Thyroid gland (tissue), 4 donors: ENCODE measurements around the gene ELFN1. TPM values are rescaled to one million over a fixed set of nuclear protein-coding genes. Genes with fewer than 3 reads are reported as not detected.

ENCODE experiments used
- DNase-seq, 2 donors: peaks; one replicate each; pipeline ENCODE4 v3.0.0-alpha.2; 2019
- H3K27ac ChIP-seq, 3 donors: fragments of 200-600 bp; sonication (generic); 1 replicate in 2 of 3; 2 replicates in 1 of 3; pipeline ENCODE4 v1.5.1; 2016 to 2019; ENCODE audit warnings: mild to moderate bottlenecking in 1 of 3, moderate library complexity in 1 of 3
- H3K27me3 ChIP-seq: fragments of 200-600 bp; sonication (generic); one replicate; pipeline ENCODE4 v1.5.1; 2019
- H3K36me3 ChIP-seq, 2 donors: fragments of 200-600 bp; sonication (generic); one replicate each; pipeline ENCODE4 v1.5.1; 2016 to 2019
- H3K4me1 ChIP-seq, 2 donors: fragments of 200-600 bp; sonication (generic); one replicate each; pipeline ENCODE4 v1.5.1; 2017 to 2019
- H3K4me3 ChIP-seq, 3 donors: fragments of 200-600 bp; sonication (generic); replicated peaks in 1 of 3; 1 replicate in 2 of 3; 2 replicates in 1 of 3; pipeline ENCODE4 v1.5.1; 2016; ENCODE audit warnings: mild to moderate bottlenecking in 1 of 3
- H3K9me3 ChIP-seq: fragments of 200-600 bp; sonication (generic); one replicate; pipeline ENCODE4 v1.5.1; 2017
- POLR2A ChIP-seq, 2 donors: fragments of 450-650 bp; IDR thresholded peaks; one replicate each; pipeline ENCODE4 v1.6.1; 2017; ENCODE audit warnings: antibody characterized with exemption in 2 of 2, mild to moderate bottlenecking in 2 of 2, moderate library complexity in 1 of 2
- WGBS, 2 donors: methylation state at CpG; one replicate each; pipeline ENCODE4 v1.1.5; 2017; 5-methylcytosine and 5-hydroxymethylcytosine counted together
- intact Hi-C: fragments of 100-400 bp; cut with DNase I; formaldehyde crosslinking; loops from one replicate; pipeline ENCODE4 v1.15.1; 2023
- total RNA-seq, 4 donors: library from RNA; depleted of rRNA; stranded (reverse); fragments of >200 nt; gene quantifications; one replicate each; pipeline ENCODE4 v1.2.3, GENCODE V29; 2016
- TF ChIP-seq, protein P1 (sequence below), 6 experiments: fragments of 200-600 bp in 3 of 6; fragments of 450-650 bp in 3 of 6; sonication (generic) in 3 of 6; IDR thresholded peaks; one replicate each; pipeline ENCODE4 v1.5.1; 2016 to 2019; ENCODE audit warnings: antibody characterized with exemption in 6 of 6, mild to moderate bottlenecking in 2 of 6, inconsistent platforms in 1 of 6, moderate library complexity in 1 of 6

Gene ELFN1
- total RNA-seq, result under 1 TPM; 0.11 to 0.96 (median 0.54) TPM

DNA sequence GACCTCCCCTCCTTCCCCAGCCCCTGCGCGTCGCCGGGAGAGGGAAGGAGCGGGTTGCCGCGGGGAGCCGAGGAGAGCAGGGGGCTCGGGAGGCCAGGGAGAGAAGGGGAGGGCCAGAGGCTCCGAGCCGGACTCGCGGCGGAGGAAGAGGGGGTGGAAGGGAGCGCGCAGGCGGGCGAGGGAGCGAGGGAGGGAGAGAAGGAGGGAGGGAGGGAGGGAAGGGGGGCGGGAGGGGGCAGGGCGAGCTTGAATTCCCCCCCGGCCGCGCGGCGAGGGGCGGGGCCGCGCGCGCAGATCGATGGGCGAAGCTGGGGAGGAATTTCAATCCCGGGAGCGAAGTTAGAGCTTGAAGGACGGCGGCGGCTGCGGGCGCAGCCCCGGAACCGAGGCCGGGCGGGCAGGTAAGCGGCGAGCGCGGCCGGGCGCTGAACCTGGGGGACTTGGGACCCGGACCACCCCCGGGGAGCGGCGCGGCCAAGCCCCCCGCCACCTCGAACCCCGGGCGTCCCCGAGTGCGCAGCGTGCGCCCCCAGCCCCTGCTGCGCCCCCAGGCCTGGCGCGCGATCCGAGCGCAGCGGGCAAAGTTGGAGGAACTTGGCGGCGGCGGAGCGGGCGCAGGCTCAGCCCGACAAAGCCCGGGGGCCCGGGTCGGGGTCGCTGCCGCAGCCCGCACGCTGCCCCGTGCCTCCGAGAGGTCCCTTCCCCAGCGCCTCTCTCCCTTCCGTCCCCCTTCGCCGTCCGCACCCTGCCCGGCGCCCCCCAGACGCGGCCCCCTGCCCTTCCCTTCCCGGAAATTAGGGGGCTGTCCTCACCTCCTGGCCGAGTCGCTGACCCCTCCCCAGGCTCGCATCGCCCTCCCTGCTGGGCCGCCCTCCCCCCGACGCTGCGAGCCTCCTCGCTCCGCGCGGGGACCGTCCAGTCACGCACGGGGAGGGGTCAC, at the start of gene ELFN1:
TSS of gene ELFN1 (plus strand) at position 324 of the 940 bp plus-strand sequence. CDS start 74,320 bp downstream, outside the sequence.
- no peaks in the 10 kb centered on the region for H3K9me3 ChIP-seq
- peaks cover 27% of the 10 kb centered on the region for H3K27me3 ChIP-seq
- DNase-seq, result no peak
- no peak within 1 kb of the TSS for H3K27ac ChIP-seq
- 2 to 5% methylated on average over 40 to 44 of the region's 110 CpGs for WGBS, 2 donors
- H3K4me3 ChIP-seq, result peak within 1 kb of the TSS in 1 of 3 donors; percentile 14
- H3K4me1 ChIP-seq, result peaks cover 22 to 41% of the 10 kb centered on the region in 2 donors
- intact Hi-C loops, result loop anchor here (10.0 kb wide), 1 partner anchor 675 kb away; no protein-coding TSS in a partner anchor
- TF ChIP-seq POLR2A (IDR thresholded peaks at IDR 0.05), result no peak
- TF ChIP-seq, protein P1, sequence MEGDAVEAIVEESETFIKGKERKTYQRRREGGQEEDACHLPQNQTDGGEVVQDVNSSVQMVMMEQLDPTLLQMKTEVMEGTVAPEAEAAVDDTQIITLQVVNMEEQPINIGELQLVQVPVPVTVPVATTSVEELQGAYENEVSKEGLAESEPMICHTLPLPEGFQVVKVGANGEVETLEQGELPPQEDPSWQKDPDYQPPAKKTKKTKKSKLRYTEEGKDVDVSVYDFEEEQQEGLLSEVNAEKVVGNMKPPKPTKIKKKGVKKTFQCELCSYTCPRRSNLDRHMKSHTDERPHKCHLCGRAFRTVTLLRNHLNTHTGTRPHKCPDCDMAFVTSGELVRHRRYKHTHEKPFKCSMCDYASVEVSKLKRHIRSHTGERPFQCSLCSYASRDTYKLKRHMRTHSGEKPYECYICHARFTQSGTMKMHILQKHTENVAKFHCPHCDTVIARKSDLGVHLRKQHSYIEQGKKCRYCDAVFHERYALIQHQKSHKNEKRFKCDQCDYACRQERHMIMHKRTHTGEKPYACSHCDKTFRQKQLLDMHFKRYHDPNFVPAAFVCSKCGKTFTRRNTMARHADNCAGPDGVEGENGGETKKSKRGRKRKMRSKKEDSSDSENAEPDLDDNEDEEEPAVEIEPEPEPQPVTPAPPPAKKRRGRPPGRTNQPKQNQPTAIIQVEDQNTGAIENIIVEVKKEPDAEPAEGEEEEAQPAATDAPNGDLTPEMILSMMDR (IDR thresholded peaks at IDR 0.05), result no peak
- no peaks in the 10 kb centered on the region for H3K36me3 ChIP-seq

DNA sequence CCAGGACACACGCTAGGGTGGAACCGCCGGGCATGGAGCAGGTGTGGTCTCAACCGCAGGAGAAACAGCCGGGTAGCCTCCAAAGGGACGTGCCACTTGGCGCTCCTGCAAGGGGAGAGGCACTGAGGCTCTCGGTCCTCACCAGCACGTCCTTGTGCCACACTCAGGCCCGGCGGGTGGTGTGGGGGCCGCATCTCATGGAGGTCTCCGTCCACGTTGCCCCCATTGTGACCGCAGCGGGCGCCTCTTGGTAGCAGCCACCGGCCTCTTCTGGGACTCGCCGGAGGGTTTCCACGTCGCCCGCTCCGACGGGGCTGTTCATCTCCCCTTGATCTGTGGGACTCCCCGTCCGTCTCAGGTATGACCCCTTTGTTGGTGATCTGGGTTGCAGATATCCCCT, 49.2 kb upstream of the ELFN1 start:
- DNase-seq, result no peak
- no peaks in the 10 kb centered on the region for H3K27me3 ChIP-seq
- no peaks in the 10 kb centered on the region for H3K4me1 ChIP-seq
- no peak overlapping the region for H3K4me3 ChIP-seq
- intact Hi-C loops, result no loop called here
- no peaks in the 10 kb centered on the region for H3K36me3 ChIP-seq
- TF ChIP-seq, protein P1 (IDR thresholded peaks at IDR 0.05), result no peak
- no peak for TF ChIP-seq POLR2A (IDR thresholded peaks at IDR 0.05)
- 88 to 97% methylated on average over 20 to 27 of the region's 27 CpGs for WGBS, 2 donors
- H3K27ac ChIP-seq, result no peak overlapping the region
- H3K9me3 ChIP-seq, result no peaks in the 10 kb centered on the region

DNA sequence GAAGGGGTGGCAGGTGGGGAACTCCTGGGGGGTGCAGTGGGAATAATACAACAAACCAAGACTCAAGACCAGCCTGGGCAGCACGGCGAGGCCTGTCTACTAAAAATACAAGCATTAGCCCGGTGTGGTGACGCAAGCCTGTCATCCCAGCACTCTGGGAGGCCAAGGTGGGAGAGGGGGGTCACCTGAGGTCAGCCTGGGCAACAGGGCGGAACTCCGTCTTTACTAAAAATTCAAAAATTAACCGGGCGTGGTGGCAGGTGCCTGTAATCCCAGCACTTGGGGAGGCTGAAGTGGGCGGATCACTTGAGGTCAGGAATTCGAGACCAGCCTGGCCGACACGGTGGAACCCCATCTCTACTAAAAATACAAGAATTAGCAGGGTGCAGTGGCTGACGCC, 48.4 kb upstream of the ELFN1 start:
- 55 to 74% methylated on average over 12 to 13 of the region's 13 CpGs for WGBS, 2 donors
- no peaks in the 10 kb centered on the region for H3K9me3 ChIP-seq
- H3K4me1 ChIP-seq, result no peaks in the 10 kb centered on the region
- intact Hi-C loops, result no loop called here
- H3K27ac ChIP-seq, result no peak overlapping the region
- DNase-seq, result no peak
- H3K36me3 ChIP-seq, result no peaks in the 10 kb centered on the region
- TF ChIP-seq, protein P1 (IDR thresholded peaks at IDR 0.05), result no peak
- TF ChIP-seq POLR2A (IDR thresholded peaks at IDR 0.05), result no peak
- H3K27me3 ChIP-seq, result no peaks in the 10 kb centered on the region
- no peak overlapping the region for H3K4me3 ChIP-seq

DNA sequence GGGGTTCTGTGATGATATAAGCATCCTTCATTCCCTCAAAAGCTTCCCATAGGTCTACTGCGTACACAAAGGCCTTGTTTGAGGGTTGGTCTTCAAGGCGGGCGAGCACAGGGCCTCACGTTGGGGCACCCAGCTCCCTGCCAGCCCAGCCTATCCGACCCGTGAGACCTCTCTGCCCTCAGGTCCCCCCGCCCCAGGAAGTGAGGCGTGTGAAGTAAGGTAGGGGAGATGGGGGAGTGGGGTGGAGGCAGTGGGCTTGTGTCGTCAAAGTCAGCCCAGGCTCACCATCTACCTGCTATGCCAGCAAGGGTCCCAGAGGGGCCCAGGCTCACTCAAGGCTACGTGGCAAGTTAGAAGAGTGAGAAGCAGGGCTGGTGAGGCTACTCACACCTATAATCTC, 47.6 kb upstream of the ELFN1 start:
- Histone ChIP-seq H3K36me3 (no peaks in the 10 kb centered on the region), H3K27me3 (no peaks in the 10 kb centered on the region), H3K9me3 (no peaks in the 10 kb centered on the region), H3K27ac (no peak overlapping the region), H3K4me1 (no peaks in the 10 kb centered on the region), H3K4me3 (no peak overlapping the region)
- no peak for DNase-seq
- intact Hi-C loops, result no loop called here
- no peak for TF ChIP-seq POLR2A (IDR thresholded peaks at IDR 0.05)
- TF ChIP-seq, protein P1 (IDR thresholded peaks at IDR 0.05), result no peak
- WGBS, 2 donors, result 89 to 90% methylated on average over 10 of the region's 10 CpGs

DNA sequence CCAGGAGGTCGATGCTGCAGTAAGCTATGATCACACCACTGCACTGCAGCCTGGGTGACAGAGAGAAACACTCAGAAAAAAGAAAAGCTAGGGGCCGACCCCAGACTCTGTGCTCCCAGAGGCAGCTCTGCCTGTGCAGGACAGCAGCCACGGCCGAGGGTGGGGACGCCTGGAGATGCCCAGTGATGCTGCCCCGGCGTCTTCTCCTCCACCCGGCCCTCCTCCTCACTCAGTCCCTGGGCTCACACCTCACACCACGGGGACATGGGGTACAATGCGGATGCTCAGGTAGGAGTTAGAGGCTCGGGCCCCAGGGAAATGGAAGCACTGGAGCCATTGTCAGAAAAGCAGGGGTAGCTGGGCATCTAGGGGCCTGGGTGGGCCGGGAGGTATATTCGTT, 46.3 kb upstream of the ELFN1 start:
- intact Hi-C loops, result no loop called here
- Histone ChIP-seq H3K27ac (no peak overlapping the region), H3K9me3 (no peaks in the 10 kb centered on the region), H3K4me3 (no peak overlapping the region), H3K36me3 (no peaks in the 10 kb centered on the region), H3K27me3 (no peaks in the 10 kb centered on the region), H3K4me1 (no peaks in the 10 kb centered on the region)
- WGBS, 2 donors, result 73 to 87% methylated on average over 13 of the region's 13 CpGs
- TF ChIP-seq POLR2A (IDR thresholded peaks at IDR 0.05), result no peak
- TF ChIP-seq, protein P1 (IDR thresholded peaks at IDR 0.05), result no peak
- DNase-seq, result no peak
